H1 (cell line): ENCODE measurements around the gene GEN1.

Source experiments
- ATF2 ChIP-seq: IDR thresholded peaks from 2 replicates; pipeline ENCODE4 v1.6.1; 2012; ENCODE audit warnings: low read length, inconsistent platforms
- CBX5 ChIP-seq: fragments of 300-800, 300-1000 bp; sonication (generic); IDR thresholded peaks from 2 replicates; pipeline ENCODE4 v1.7.1; 2016; ENCODE audit warnings: antibody characterized with exemption, low read length, low read depth
- CHD2 ChIP-seq: IDR thresholded peaks from 2 replicates; pipeline ENCODE4 v1.6.1; 2012; ENCODE audit warnings: low read length, improper control_type of control experiment
- FOSL1 ChIP-seq: IDR thresholded peaks from 2 replicates; pipeline ENCODE4 v1.6.1; 2011; ENCODE audit warnings: mild to moderate bottlenecking, low read depth, low read length, moderate library complexity; ENCODE audit not compliant: insufficient read depth
- POLR2A ChIP-seq, 2 experiments: IDR thresholded peaks; 1 replicate in 1 of 2; 2 replicates in 1 of 2; pipeline ENCODE4 v1.6.1; 2011; ENCODE audit warnings: low read depth in 2 of 2, low read length in 2 of 2, mild to moderate bottlenecking in 2 of 2; ENCODE audit errors: control extremely low read depth in 1 of 2
- TEAD4 ChIP-seq: IDR thresholded peaks from 2 replicates; pipeline ENCODE4 v1.6.1; 2012; ENCODE audit warnings: low read depth, low read length, inconsistent platforms, mixed read lengths
- ZNF274 ChIP-seq: IDR thresholded peaks from 2 replicates; pipeline ENCODE4 v1.7.0; 2012; ENCODE audit warnings: low read length, borderline replicate concordance; ENCODE audit errors: extremely low read depth
- TF ChIP-seq, protein P1 (sequence below), 3 experiments: IDR thresholded peaks; 1 replicate in 2 of 3; 2 replicates in 1 of 3; pipeline versions ENCODE4 v1.5.1 to v1.6.1; 2011; ENCODE audit warnings: low read length in 3 of 3, mild to moderate bottlenecking in 3 of 3, inconsistent platforms in 2 of 3, low read depth in 1 of 3, moderate library complexity in 1 of 3; ENCODE audit not compliant: insufficient read depth in 1 of 3; ENCODE audit errors: control extremely low read depth in 1 of 3

GRCh38 chr2:17788773-17789172 lies 34.8 kb downstream of the GEN1 start:
- TF ChIP-seq TEAD4 (no peak), CBX5 (no peak), ATF2 (no peak), FOSL1 (no peak), ZNF274 (no peak), POLR2A (IDR thresholded peaks at IDR 0.05; ENCODE audit: control extremely low read depth in 1 of 2, low read depth in 2 of 2, low read length in 2 of 2) (no peak), CHD2 (no peak)
- TF ChIP-seq, protein P1, sequence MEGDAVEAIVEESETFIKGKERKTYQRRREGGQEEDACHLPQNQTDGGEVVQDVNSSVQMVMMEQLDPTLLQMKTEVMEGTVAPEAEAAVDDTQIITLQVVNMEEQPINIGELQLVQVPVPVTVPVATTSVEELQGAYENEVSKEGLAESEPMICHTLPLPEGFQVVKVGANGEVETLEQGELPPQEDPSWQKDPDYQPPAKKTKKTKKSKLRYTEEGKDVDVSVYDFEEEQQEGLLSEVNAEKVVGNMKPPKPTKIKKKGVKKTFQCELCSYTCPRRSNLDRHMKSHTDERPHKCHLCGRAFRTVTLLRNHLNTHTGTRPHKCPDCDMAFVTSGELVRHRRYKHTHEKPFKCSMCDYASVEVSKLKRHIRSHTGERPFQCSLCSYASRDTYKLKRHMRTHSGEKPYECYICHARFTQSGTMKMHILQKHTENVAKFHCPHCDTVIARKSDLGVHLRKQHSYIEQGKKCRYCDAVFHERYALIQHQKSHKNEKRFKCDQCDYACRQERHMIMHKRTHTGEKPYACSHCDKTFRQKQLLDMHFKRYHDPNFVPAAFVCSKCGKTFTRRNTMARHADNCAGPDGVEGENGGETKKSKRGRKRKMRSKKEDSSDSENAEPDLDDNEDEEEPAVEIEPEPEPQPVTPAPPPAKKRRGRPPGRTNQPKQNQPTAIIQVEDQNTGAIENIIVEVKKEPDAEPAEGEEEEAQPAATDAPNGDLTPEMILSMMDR (IDR thresholded peaks at IDR 0.05; ENCODE audit: control extremely low read depth in 1 of 3, insufficient read depth in 1 of 3, low read depth in 1 of 3, low read length in 3 of 3), result no peak
